Left lung (tissue), 10 donors: ENCODE data around the gene CAMK2D. TPM values are rescaled to one million over a fixed set of nuclear protein-coding genes. Genes with fewer than 3 reads are reported as not detected.
A peak's percentile ranks its signal among the peaks of the same experiment; 100 is the strongest.

ENCODE experiments used
- ATAC-seq: fragments of 200-7000 bp; cut with Tn5 transposase; one replicate; pipeline ENCODE4 v1.9.1; 2020; ENCODE audit warnings: moderate library complexity
- DNase-seq, 4 donors: peaks; one replicate each; pipeline ENCODE4 v3.0.0-alpha.2; 2013 to 2020
- H3K27ac ChIP-seq, 2 donors: fragments of 200-600 bp; sonication (generic) in 1 of 2; one replicate each; pipeline versions ENCODE4 v1.5.0 to v1.8.0; 2020 to 2021
- H3K27me3 ChIP-seq, 2 donors: fragments of 200-600 bp; sonication (generic) in 1 of 2; one replicate each; pipeline versions ENCODE4 v1.5.0 to v1.8.0; 2020 to 2021
- H3K36me3 ChIP-seq, 2 donors: fragments of 200-600 bp; sonication (generic) in 1 of 2; one replicate each; pipeline versions ENCODE4 v1.5.0 to v1.8.0; 2020 to 2021
- H3K4me1 ChIP-seq, 2 donors: fragments of 200-600 bp; one replicate each; pipeline ENCODE4 v1.8.0; 2021
- H3K4me3 ChIP-seq, 2 donors: fragments of 200-600 bp; sonication (generic) in 1 of 2; one replicate each; pipeline versions ENCODE4 v1.5.0 to v1.8.0; 2020 to 2021; ENCODE audit warnings: mild to moderate bottlenecking in 1 of 2
- H3K9me3 ChIP-seq, 2 donors: fragments of 200-600 bp; sonication (generic) in 1 of 2; one replicate each; pipeline versions ENCODE4 v1.5.0 to v1.8.0; 2020 to 2021
- CTCF ChIP-seq, 2 donors: fragments of 200-600 bp; sonication (generic) in 1 of 2; IDR thresholded peaks; one replicate each; pipeline versions ENCODE4 v1.5.0 to v1.8.0; 2021; ENCODE audit warnings: antibody characterized with exemption in 2 of 2
- intact Hi-C, 2 donors: fragments of 100-400 bp; cut with DNase I; formaldehyde crosslinking; loops; one replicate each; pipeline versions ENCODE4 v1.11.2 to v1.14.2; 2022
- polyA plus RNA-seq, 6 donors: library from polyadenylated mRNA; unstranded; fragments of 120-200 nt; gene quantifications; one replicate each; pipeline ENCODE4 v1.2.1, GENCODE V29; 2013; ENCODE audit not compliant: insufficient read length in 6 of 6
- total RNA-seq, 2 donors: library from RNA; stranded (reverse); fragmentation: NEBNext Ultra II Directional; extraction: Animal tissue kit (Norgen Biotek cat#: 25700); gene quantifications; one replicate each; pipeline ENCODE4 v1.2.1, GENCODE V29; 2021
- donor health status: DM: no; HTN: yes; CAD: no.
- donor health status: DM: no; HTN: no; CAD: no.

The CAMK2D gene
- total and polyA plus RNA-seq, 8 donors: 50.3 to 93.2 (median 68.4) TPM

GRCh38 chr4:113675731-113676697 is 85.5 kb downstream of the CAMK2D start:
- intact Hi-C loops: no loop called here
- Histone ChIP-seq H3K27me3 (no peaks in the 10 kb centered on the region), H3K9me3 (peaks cover 0 to under 1% of the 10 kb centered on the region in 2 donors), H3K4me1 (peaks cover 6 to 28% of the 10 kb centered on the region in 2 donors), H3K36me3 (no peaks in the 10 kb centered on the region), H3K27ac (peak overlapping the region in 1 of 2 donors; percentile 2), H3K4me3 (no peak overlapping the region)
- ATAC-seq: peak; percentile 21
- DNase-seq: no peak
- no peak for TF ChIP-seq CTCF (IDR thresholded peaks at IDR 0.05)

- no peaks in the 10 kb centered on the region for H3K36me3 ChIP-seq
- no peak overlapping the region for H3K4me3 ChIP-seq
- intact Hi-C loops: no loop called here
- no peak overlapping the region for H3K27ac ChIP-seq
- peaks cover 6 to 28% of the 10 kb centered on the region in 2 donors for H3K4me1 ChIP-seq
- TF ChIP-seq CTCF (IDR thresholded peaks at IDR 0.05): no peak
- peak in 1 of 4 donors; percentile 16 for DNase-seq
- H3K9me3 ChIP-seq: no peaks in the 10 kb centered on the region
- peak; percentile 54 for ATAC-seq
- H3K27me3 ChIP-seq: no peaks in the 10 kb centered on the region
Measured at GRCh38 chr4:113674733-113675132, 86.8 kb downstream of the CAMK2D start.

- Histone ChIP-seq H3K27ac (no peak overlapping the region), H3K27me3 (no peaks in the 10 kb centered on the region), H3K4me3 (no peak overlapping the region), H3K9me3 (no peaks in the 10 kb centered on the region), H3K36me3 (no peaks in the 10 kb centered on the region), H3K4me1 (peaks cover 6 to 28% of the 10 kb centered on the region in 2 donors)
- intact Hi-C loops: no loop called here
- no peak for TF ChIP-seq CTCF (IDR thresholded peaks at IDR 0.05)
- ATAC-seq (peak; percentile 50), DNase-seq (no peak)
Measured at GRCh38 chr4:113674251-113674650, 87.3 kb downstream of the CAMK2D start.

- H3K4me1 ChIP-seq: peaks cover 6 to 28% of the 10 kb centered on the region in 2 donors
- DNase-seq: no peak
- H3K4me3 ChIP-seq: no peak overlapping the region
- no peaks in the 10 kb centered on the region for H3K36me3 ChIP-seq
- no peak overlapping the region for H3K27ac ChIP-seq
- ATAC-seq: peak; percentile 28
- H3K9me3 ChIP-seq: no peaks in the 10 kb centered on the region
- no peaks in the 10 kb centered on the region for H3K27me3 ChIP-seq
- TF ChIP-seq CTCF (IDR thresholded peaks at IDR 0.05): no peak
- intact Hi-C loops: no loop called here
Measured at GRCh38 chr4:113673450-113673849, 88.1 kb downstream of the CAMK2D start.

GRCh38 chr4:113666386-113667114 is 95.0 kb downstream of the CAMK2D start:
- DNase-seq (peak in 1 of 4 donors; percentile 18), ATAC-seq (no peak)
- Histone ChIP-seq H3K27me3 (no peaks in the 10 kb centered on the region), H3K27ac (no peak overlapping the region), H3K9me3 (no peaks in the 10 kb centered on the region), H3K4me1 (no peaks in the 10 kb centered on the region), H3K4me3 (no peak overlapping the region), H3K36me3 (no peaks in the 10 kb centered on the region)
- TF ChIP-seq CTCF (IDR thresholded peaks at IDR 0.05): no peak
- intact Hi-C loops: no loop called here
